Measurements from ENCODE around the gene FAM83C.

Gene FAM83C

GRCh38 chr20:35284267-35284991, 7.8 kb downstream of the FAM83C start, which contains the start of gene EIF6:
Gene EIF6, minus strand, starts transcription at chr20:35284772. Its CDS starts 285 bp downstream, at chr20:35284487.
- peak; percentile 62 to 80 (median 64) for DNase-seq (ENCODE audit: low read depth in 3 of 3)

GRCh38 chr20:35283441-35284266, 8.6 kb downstream of the FAM83C start:
- peak in 1 of 3 experiments; percentile 28 for DNase-seq (ENCODE audit: low read depth in 3 of 3)

- DNase-seq (ENCODE audit: low read depth in 3 of 3), result no peak
Measured at GRCh38 chr20:35281506-35282101, 10.6 kb downstream of the FAM83C start.

GRCh38 chr20:35280523-35280922, 11.7 kb downstream of the FAM83C start:
- no peak for DNase-seq (ENCODE audit: low read depth in 3 of 3)

- DNase-seq (ENCODE audit: low read depth in 3 of 3), result no peak
Measured at GRCh38 chr20:35279533-35280174, 12.6 kb downstream of the FAM83C start.

GRCh38 chr20:35279040-35279439, 13.2 kb downstream of the FAM83C start:
- DNase-seq (ENCODE audit: low read depth in 3 of 3), result no peak

GRCh38 chr20:35277531-35278395, 14.5 kb downstream of the FAM83C start, which contains the start of gene MMP24OS:
Gene MMP24OS, minus strand, starts transcription at chr20:35278122. Its CDS starts 193 bp downstream, at chr20:35277929.
- DNase-seq (ENCODE audit: low read depth in 3 of 3), result peak; percentile 70 to 91 (median 80)

- DNase-seq (ENCODE audit: low read depth in 3 of 3), result no peak
Measured at GRCh38 chr20:35277127-35277526, 15.1 kb downstream of the FAM83C start.

GRCh38 chr20:35276408-35276807, 15.8 kb downstream of the FAM83C start:
- DNase-seq (ENCODE audit: low read depth in 3 of 3), result no peak

- DNase-seq (ENCODE audit: low read depth in 3 of 3), result no peak
Measured at GRCh38 chr20:35275741-35276251, 16.4 kb downstream of the FAM83C start.

GRCh38 chr20:35274172-35275092, 17.8 kb downstream of the FAM83C start:
- no peak for DNase-seq (ENCODE audit: low read depth in 3 of 3)

- no peak for DNase-seq (ENCODE audit: low read depth in 3 of 3)
Measured at GRCh38 chr20:35273449-35274171, 18.6 kb downstream of the FAM83C start.

- no peak for DNase-seq (ENCODE audit: low read depth in 3 of 3)
Measured at GRCh38 chr20:35271904-35272303, 20.3 kb downstream of the FAM83C start.

- DNase-seq (ENCODE audit: low read depth in 3 of 3), result no peak
Measured at GRCh38 chr20:35271073-35271882, 20.9 kb downstream of the FAM83C start.

- no peak for DNase-seq (ENCODE audit: low read depth in 3 of 3)
Measured at GRCh38 chr20:35270021-35270902, 22.0 kb downstream of the FAM83C start.

GRCh38 chr20:35269055-35269781, 23.0 kb downstream of the FAM83C start:
- peak in 1 of 3 experiments; percentile 47 for DNase-seq (ENCODE audit: low read depth in 3 of 3)
